ENCODE measurements around the gene RLN3.

The RLN3 gene

GRCh38 chr19:14027856-14028450 lies at the start of gene RLN3:
Gene RLN3, plus strand, starts transcription at chr19:14028148. Its CDS starts 57 bp downstream, at chr19:14028205.
- no peak for DNase-seq

GRCh38 chr19:13978351-13979243 lies 49.4 kb upstream of the RLN3 start:
- no peak for DNase-seq

- DNase-seq = no peak
Observed at GRCh38 chr19:13979244-13979615, 48.7 kb upstream of the RLN3 start.

- DNase-seq = no peak
Observed at GRCh38 chr19:13979686-13980085, 48.3 kb upstream of the RLN3 start.

- DNase-seq = no peak
Observed at GRCh38 chr19:13980340-13980739, 47.6 kb upstream of the RLN3 start.

GRCh38 chr19:13981021-13981420 lies 46.9 kb upstream of the RLN3 start:
- DNase-seq = no peak

- no peak for DNase-seq
Observed at GRCh38 chr19:13981467-13981866, 46.5 kb upstream of the RLN3 start.

- DNase-seq = no peak
Observed at GRCh38 chr19:13981988-13982501, 45.9 kb upstream of the RLN3 start.

- no peak for DNase-seq
Observed at GRCh38 chr19:13982773-13983172, 45.2 kb upstream of the RLN3 start.

- no peak for DNase-seq
Observed at GRCh38 chr19:13983213-13983889, 44.6 kb upstream of the RLN3 start.

GRCh38 chr19:13984186-13984585 lies 43.8 kb upstream of the RLN3 start:
- no peak for DNase-seq

GRCh38 chr19:13984875-13985741 lies 42.8 kb upstream of the RLN3 start:
- DNase-seq = no peak

GRCh38 chr19:13985771-13986347 lies 42.1 kb upstream of the RLN3 start:
- no peak for DNase-seq

- DNase-seq = no peak
Observed at GRCh38 chr19:13986348-13986904, 41.5 kb upstream of the RLN3 start.

- no peak for DNase-seq
Observed at GRCh38 chr19:13987101-13987890, 40.7 kb upstream of the RLN3 start.

GRCh38 chr19:13989487-13989886 lies 38.5 kb upstream of the RLN3 start:
- DNase-seq = no peak

- DNase-seq = no peak
Observed at GRCh38 chr19:13990085-13990484, 37.9 kb upstream of the RLN3 start.

GRCh38 chr19:13992025-13992424 lies 35.9 kb upstream of the RLN3 start:
- no peak for DNase-seq

GRCh38 chr19:13993590-13994300 lies 34.2 kb upstream of the RLN3 start:
- no peak for DNase-seq

- DNase-seq = peak; percentile 50
Observed at GRCh38 chr19:13995017-13995728, 32.8 kb upstream of the RLN3 start.

All from DMS 273 treated with DMSO at 0.1 percent for 48 hours (cell line).